IMR-90 (cell line): ENCODE measurements around the gene MRPL32. TPM values are rescaled to one million over a fixed set of nuclear protein-coding genes. Genes with fewer than 3 reads are reported as not detected.

ENCODE experiments used
- ATAC-seq: fragments of 200-7000 bp; cut with Tn5 transposase; 2 replicates; pipeline ENCODE4 v1.9.1; 2020; ENCODE audit warnings: low read depth, mild to moderate bottlenecking, moderate library complexity
- BruUV-seq: library from RNA; stranded (reverse); fragments of 400-500 nt; replicated peaks from 2 replicates; lab custom pipeline; 2021; lab: Mats Ljungman, UMichigan
- CTCF ChIA-PET: fragments of 300-600 bp; formaldehyde crosslinking; extraction: SDS; loops from one replicate; lab custom pipeline; 2021; ENCODE audit warnings: antibody characterized with exemption; lab: Yijun Ruan, JAX
- POLR2A ChIA-PET: fragments of 300-600 bp; sonication (Branson Sonifier 250); formaldehyde crosslinking; loops from one replicate; lab custom pipeline; 2022; ENCODE audit warnings: antibody characterized with exemption; ENCODE audit not compliant: unreplicated experiment; lab: Charles Lee
- DNase-seq: peaks from one replicate; pipeline ENCODE4 v3.0.0; 2013
- H2AFZ ChIP-seq: replicated peaks from 2 replicates; pipeline ENCODE3; 2013; ENCODE audit warnings: low read length, mild to moderate bottlenecking; ENCODE audit not compliant: poor library complexity
- H2AK5ac ChIP-seq: 2 replicates; pipeline ENCODE4 v1.6.1; 2013; ENCODE audit warnings: low read depth, low read length, inconsistent platforms
- H2AK9ac ChIP-seq: replicated peaks from 2 replicates; pipeline ENCODE3; 2013; ENCODE audit warnings: mild to moderate bottlenecking, low read depth, low read length, moderate library complexity; ENCODE audit not compliant: poor library complexity
- H2BK120ac ChIP-seq: 2 replicates; pipeline ENCODE4 v1.6.1; 2013; ENCODE audit warnings: low read depth, low read length, inconsistent platforms
- H2BK15ac ChIP-seq: 3 replicates; pipeline ENCODE4 v1.6.1; 2013; ENCODE audit warnings: low read depth, low read length, inconsistent platforms
- H2BK20ac ChIP-seq: 2 replicates; pipeline ENCODE4 v1.6.1; 2013; ENCODE audit warnings: low read depth, mild to moderate bottlenecking, inconsistent platforms, low read length, moderate library complexity
- H2BK5ac ChIP-seq: 2 replicates; pipeline ENCODE4 v1.6.1; 2013; ENCODE audit warnings: mild to moderate bottlenecking, low read depth, low read length, inconsistent platforms; ENCODE audit not compliant: poor library complexity, severe bottlenecking
- H3K14ac ChIP-seq: replicated peaks from 2 replicates; pipeline ENCODE4 v1.6.1; 2013; ENCODE audit warnings: low read depth, low read length, inconsistent platforms
- H3K18ac ChIP-seq: 2 replicates; pipeline ENCODE4 v1.6.1; 2013; ENCODE audit warnings: low read depth, low read length, control low read depth
- H3K23ac ChIP-seq: 2 replicates; pipeline ENCODE4 v1.6.1; 2013; ENCODE audit warnings: low read depth, low read length, inconsistent platforms
- H3K27ac ChIP-seq: 2 replicates; pipeline ENCODE4 v1.5.1; 2013; ENCODE audit warnings: mild to moderate bottlenecking, control low read depth, low read length; ENCODE audit not compliant: insufficient read depth
- H3K27me3 ChIP-seq: 2 replicates; pipeline ENCODE4 v1.6.1; 2013; ENCODE audit warnings: low read length; ENCODE audit not compliant: control insufficient read depth, insufficient read depth
- H3K36me3 ChIP-seq: 2 replicates; pipeline ENCODE4 v1.6.1; 2013; ENCODE audit warnings: low read length, mixed read lengths; ENCODE audit not compliant: control insufficient read depth, insufficient read depth
- H3K4ac ChIP-seq: 2 replicates; pipeline ENCODE4 v1.6.1; 2013; ENCODE audit warnings: low read depth, low read length, inconsistent platforms
- H3K4me1 ChIP-seq: 2 replicates; pipeline ENCODE4 v1.6.1; 2013; ENCODE audit warnings: low read length, mixed read lengths; ENCODE audit not compliant: control insufficient read depth, insufficient read depth
- H3K4me2 ChIP-seq: 2 replicates; pipeline ENCODE4 v1.6.1; 2013; ENCODE audit warnings: low read depth, mild to moderate bottlenecking, control low read depth, low read length, moderate library complexity
- H3K4me3 ChIP-seq: 2 replicates; pipeline ENCODE4 v1.5.1; 2013; ENCODE audit warnings: low read depth, mild to moderate bottlenecking, control low read depth, low read length, moderate library complexity; ENCODE audit not compliant: insufficient read depth
- H3K56ac ChIP-seq: 2 replicates; pipeline ENCODE4 v1.6.1; 2013; ENCODE audit warnings: low read length, inconsistent platforms; ENCODE audit not compliant: insufficient read depth; ENCODE audit errors: extremely low read depth
- H3K79me1 ChIP-seq, 2 experiments: 2 replicates each; pipeline ENCODE4 v1.6.1; 2013; ENCODE audit warnings: low read length in 2 of 2, inconsistent platforms in 1 of 2, low read depth in 1 of 2
- H3K9ac ChIP-seq: 2 replicates; pipeline ENCODE4 v1.6.1; 2013; ENCODE audit warnings: low read depth, low read length, control low read depth
- H3K9me1 ChIP-seq: 2 replicates; pipeline ENCODE4 v1.6.1; 2013; ENCODE audit warnings: low read length, inconsistent platforms; ENCODE audit not compliant: insufficient read depth
- H3K9me3 ChIP-seq: 2 replicates; pipeline ENCODE4 v1.6.1; 2013; ENCODE audit warnings: low read length; ENCODE audit not compliant: control insufficient read depth, insufficient read depth
- H4K20me1 ChIP-seq: 2 replicates; pipeline ENCODE4 v1.6.1; 2013; ENCODE audit warnings: low read length, inconsistent platforms; ENCODE audit not compliant: insufficient read depth
- H4K5ac ChIP-seq: 2 replicates; pipeline ENCODE4 v1.6.1; 2013; ENCODE audit warnings: mild to moderate bottlenecking, low read depth, low read length, control low read depth
- H4K8ac ChIP-seq, 2 experiments: 2 replicates each; pipeline ENCODE4 v1.6.1; 2013; ENCODE audit warnings: low read depth in 2 of 2, low read length in 2 of 2, control low read depth in 1 of 2, inconsistent platforms in 1 of 2
- H4K91ac ChIP-seq: 2 replicates; pipeline ENCODE4 v1.6.1; 2013; ENCODE audit warnings: low read depth, low read length, inconsistent platforms; ENCODE audit not compliant: insufficient read depth
- CEBPB ChIP-seq: IDR thresholded peaks from 2 replicates; pipeline ENCODE4 v1.6.1; 2012; ENCODE audit warnings: low read depth, low read length, improper control_type of control experiment
- CHD1 ChIP-seq: IDR thresholded peaks from 2 replicates; pipeline ENCODE4 v1.6.1; 2012; ENCODE audit warnings: low read depth, low read length, improper control_type of control experiment
- MXI1 ChIP-seq: IDR thresholded peaks from 2 replicates; pipeline ENCODE4 v1.6.1; 2012; ENCODE audit warnings: low read depth, mild to moderate bottlenecking, low read length, moderate library complexity, borderline replicate concordance
- NFE2L2 ChIP-seq: fragments of 150-350 bp; IDR thresholded peaks from 2 replicates; pipeline ENCODE4 v1.6.1; 2016; ENCODE audit warnings: low read depth, mild to moderate bottlenecking, low read length
- POLR2A ChIP-seq: IDR thresholded peaks from 2 replicates; pipeline ENCODE4 v1.6.1; 2012; ENCODE audit warnings: mild to moderate bottlenecking, low read depth, low read length
- RFX5 ChIP-seq: IDR thresholded peaks from 2 replicates; pipeline ENCODE4 v1.8.0; 2012; ENCODE audit warnings: low read depth, mild to moderate bottlenecking, low read length, moderate library complexity
- WGBS, 2 experiments: methylation state at CpG; one replicate each; pipeline versions ENCODE4 v1.1.5 to v1.1.7; 2013; ENCODE audit warnings: missing lambda C conversion rate in 2 of 2; ENCODE audit not compliant: insufficient read length in 1 of 2; ENCODE audit errors: extremely low coverage in 2 of 2; 5-methylcytosine and 5-hydroxymethylcytosine counted together
- dilution Hi-C: fragments of 300-500 bp; cut with HindIII; formaldehyde crosslinking; loops from one replicate; pipeline ENCODE4 v1.14.3; 2018; ENCODE audit warnings: low sequenced_read_pairs; ENCODE audit not compliant: unreplicated experiment
- in situ Hi-C: fragments of 300-500 bp; cut with MboI; formaldehyde crosslinking; loops from 3 replicates; pipeline ENCODE4 v1.14.3; 2019; ENCODE audit warnings: low sequenced_read_pairs, inconsistent platforms, mixed read lengths
- intact Hi-C: fragments of 100-400 bp; cut with micrococcal nuclease; formaldehyde crosslinking; loops from 2 replicates; pipeline ENCODE4 v1.10.0; 2022
- polyA plus RNA-seq, 3 experiments: library from polyadenylated mRNA; depleted of rRNA; stranded (reverse); fragments of >200 nt; gene quantifications; 2 replicates each; pipeline ENCODE4 v1.2.3, GENCODE V29; 2012; ENCODE audit warnings: low replicate concordance in 1 of 3
- total RNA-seq: library from RNA; depleted of rRNA; stranded (reverse); fragments of >200 nt; gene quantifications from 2 replicates; pipeline ENCODE4 v1.2.3, GENCODE V29; 2012
- TF ChIP-seq, protein P1 (sequence below): conservative IDR thresholded peaks from 2 replicates; pipeline ENCODE4 v1.5.1; 2012; ENCODE audit warnings: mild to moderate bottlenecking, low read depth, low read length, improper control_type of control experiment
- TF ChIP-seq, protein P2 (sequence below): fragments of 150-350 bp; IDR thresholded peaks from 2 replicates; pipeline ENCODE4 v1.6.1; 2016; ENCODE audit warnings: low read depth, mild to moderate bottlenecking, low read length, moderate library complexity, borderline replicate concordance

Gene MRPL32
- total and polyA plus RNA-seq, 2 of the 4 experiments (the other 2 are of a cell fraction): 42.3 to 75.3 TPM

- in situ Hi-C loops: no loop called here
- Histone ChIP-seq H2AK9ac (no peak overlapping the region), H2BK120ac (no peak overlapping the region), H4K91ac (no peak overlapping the region), H3K27ac (no peak overlapping the region), H3K18ac (no peak overlapping the region), H3K9me1 (peaks cover 8% of the 10 kb centered on the region; the same call in 1 of the 2 replicates), H3K9ac (no peak overlapping the region), H3K27me3 (no peaks in the 10 kb centered on the region), H4K5ac (no peak overlapping the region), H4K8ac (no peak overlapping the region), H4K20me1 (no peaks in the 10 kb centered on the region), H3K4ac (no peak overlapping the region), H2BK15ac (no peak overlapping the region), H2AK5ac (no peak overlapping the region), H3K79me1 (peaks cover 16 to 20% of the 10 kb centered on the region in 2 experiments), H2BK20ac (no peak overlapping the region), H3K23ac (no peak overlapping the region), H2AFZ (no peak overlapping the region), H3K4me3 (no peak overlapping the region), H3K56ac (no peak overlapping the region), H3K14ac (0 out of 2 replicates have a peak overlapping the region, but pooled peaks have one; percentile 5), H3K36me3 (peaks cover 15% of the 10 kb centered on the region), H3K4me2 (no peak overlapping the region), H2BK5ac (no peak overlapping the region), H3K9me3 (no peaks in the 10 kb centered on the region), H3K4me1 (peaks cover 6% of the 10 kb centered on the region)
- no TSS peak for BruUV-seq
- ChIA-PET CTCF (interaction anchor here (0.6 to 0.9 kb wide), 2 partner anchors 15 to 191 kb away, joined by 3 to 4 read pairs; no protein-coding TSS in a partner anchor), POLR2A (no interaction called here)
- no CpG with 5 or more reads among the region's 5 CpGs for WGBS, 2 experiments
- dilution Hi-C loops: no loop called here
- DNase-seq: peak; percentile 54
- no peak for ATAC-seq
- intact Hi-C loops: no loop called here
- TF ChIP-seq, protein P1, sequence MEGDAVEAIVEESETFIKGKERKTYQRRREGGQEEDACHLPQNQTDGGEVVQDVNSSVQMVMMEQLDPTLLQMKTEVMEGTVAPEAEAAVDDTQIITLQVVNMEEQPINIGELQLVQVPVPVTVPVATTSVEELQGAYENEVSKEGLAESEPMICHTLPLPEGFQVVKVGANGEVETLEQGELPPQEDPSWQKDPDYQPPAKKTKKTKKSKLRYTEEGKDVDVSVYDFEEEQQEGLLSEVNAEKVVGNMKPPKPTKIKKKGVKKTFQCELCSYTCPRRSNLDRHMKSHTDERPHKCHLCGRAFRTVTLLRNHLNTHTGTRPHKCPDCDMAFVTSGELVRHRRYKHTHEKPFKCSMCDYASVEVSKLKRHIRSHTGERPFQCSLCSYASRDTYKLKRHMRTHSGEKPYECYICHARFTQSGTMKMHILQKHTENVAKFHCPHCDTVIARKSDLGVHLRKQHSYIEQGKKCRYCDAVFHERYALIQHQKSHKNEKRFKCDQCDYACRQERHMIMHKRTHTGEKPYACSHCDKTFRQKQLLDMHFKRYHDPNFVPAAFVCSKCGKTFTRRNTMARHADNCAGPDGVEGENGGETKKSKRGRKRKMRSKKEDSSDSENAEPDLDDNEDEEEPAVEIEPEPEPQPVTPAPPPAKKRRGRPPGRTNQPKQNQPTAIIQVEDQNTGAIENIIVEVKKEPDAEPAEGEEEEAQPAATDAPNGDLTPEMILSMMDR: no peak
- TF ChIP-seq POLR2A: no peak
- TF ChIP-seq, protein P2, sequence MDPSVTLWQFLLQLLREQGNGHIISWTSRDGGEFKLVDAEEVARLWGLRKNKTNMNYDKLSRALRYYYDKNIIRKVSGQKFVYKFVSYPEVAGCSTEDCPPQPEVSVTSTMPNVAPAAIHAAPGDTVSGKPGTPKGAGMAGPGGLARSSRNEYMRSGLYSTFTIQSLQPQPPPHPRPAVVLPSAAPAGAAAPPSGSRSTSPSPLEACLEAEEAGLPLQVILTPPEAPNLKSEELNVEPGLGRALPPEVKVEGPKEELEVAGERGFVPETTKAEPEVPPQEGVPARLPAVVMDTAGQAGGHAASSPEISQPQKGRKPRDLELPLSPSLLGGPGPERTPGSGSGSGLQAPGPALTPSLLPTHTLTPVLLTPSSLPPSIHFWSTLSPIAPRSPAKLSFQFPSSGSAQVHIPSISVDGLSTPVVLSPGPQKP: no peak
- TF ChIP-seq CEBPB: peak; percentile 58
- no peak for TF ChIP-seq NFE2L2
- no peak for TF ChIP-seq MXI1
- TF ChIP-seq CHD1: no peak
- no peak for TF ChIP-seq RFX5
Measured at GRCh38 chr7:42914421-42915045, 17.6 kb upstream of the MRPL32 start.
